Retinal pigment epithelial cell (primary cell): ENCODE measurements around the gene GOLGA5.
"Not testable (repeated sequence)": the region's sequence is repeated elsewhere in the genome, so short reads cannot be mapped to it uniquely, and the experiment has no call there.

Source experiments
- DNase-seq: peaks from one replicate; pipeline ENCODE4 v3.0.0-alpha.2; 2010; ENCODE audit warnings: low read depth
- H3K4me3 ChIP-seq: 2 replicates; pipeline ENCODE4 v1.5.1; 2011; ENCODE audit warnings: mild to moderate bottlenecking, low read length, control low read depth, moderate library complexity
- TF ChIP-seq, protein P1 (sequence below): conservative IDR thresholded peaks from 2 replicates; pipeline ENCODE4 v1.5.1; 2011; ENCODE audit warnings: low read depth, low read length, control low read depth, inconsistent platforms

Gene GOLGA5, protein sequence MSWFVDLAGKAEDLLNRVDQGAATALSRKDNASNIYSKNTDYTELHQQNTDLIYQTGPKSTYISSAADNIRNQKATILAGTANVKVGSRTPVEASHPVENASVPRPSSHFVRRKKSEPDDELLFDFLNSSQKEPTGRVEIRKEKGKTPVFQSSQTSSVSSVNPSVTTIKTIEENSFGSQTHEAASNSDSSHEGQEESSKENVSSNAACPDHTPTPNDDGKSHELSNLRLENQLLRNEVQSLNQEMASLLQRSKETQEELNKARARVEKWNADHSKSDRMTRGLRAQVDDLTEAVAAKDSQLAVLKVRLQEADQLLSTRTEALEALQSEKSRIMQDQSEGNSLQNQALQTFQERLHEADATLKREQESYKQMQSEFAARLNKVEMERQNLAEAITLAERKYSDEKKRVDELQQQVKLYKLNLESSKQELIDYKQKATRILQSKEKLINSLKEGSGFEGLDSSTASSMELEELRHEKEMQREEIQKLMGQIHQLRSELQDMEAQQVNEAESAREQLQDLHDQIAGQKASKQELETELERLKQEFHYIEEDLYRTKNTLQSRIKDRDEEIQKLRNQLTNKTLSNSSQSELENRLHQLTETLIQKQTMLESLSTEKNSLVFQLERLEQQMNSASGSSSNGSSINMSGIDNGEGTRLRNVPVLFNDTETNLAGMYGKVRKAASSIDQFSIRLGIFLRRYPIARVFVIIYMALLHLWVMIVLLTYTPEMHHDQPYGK

DNA sequence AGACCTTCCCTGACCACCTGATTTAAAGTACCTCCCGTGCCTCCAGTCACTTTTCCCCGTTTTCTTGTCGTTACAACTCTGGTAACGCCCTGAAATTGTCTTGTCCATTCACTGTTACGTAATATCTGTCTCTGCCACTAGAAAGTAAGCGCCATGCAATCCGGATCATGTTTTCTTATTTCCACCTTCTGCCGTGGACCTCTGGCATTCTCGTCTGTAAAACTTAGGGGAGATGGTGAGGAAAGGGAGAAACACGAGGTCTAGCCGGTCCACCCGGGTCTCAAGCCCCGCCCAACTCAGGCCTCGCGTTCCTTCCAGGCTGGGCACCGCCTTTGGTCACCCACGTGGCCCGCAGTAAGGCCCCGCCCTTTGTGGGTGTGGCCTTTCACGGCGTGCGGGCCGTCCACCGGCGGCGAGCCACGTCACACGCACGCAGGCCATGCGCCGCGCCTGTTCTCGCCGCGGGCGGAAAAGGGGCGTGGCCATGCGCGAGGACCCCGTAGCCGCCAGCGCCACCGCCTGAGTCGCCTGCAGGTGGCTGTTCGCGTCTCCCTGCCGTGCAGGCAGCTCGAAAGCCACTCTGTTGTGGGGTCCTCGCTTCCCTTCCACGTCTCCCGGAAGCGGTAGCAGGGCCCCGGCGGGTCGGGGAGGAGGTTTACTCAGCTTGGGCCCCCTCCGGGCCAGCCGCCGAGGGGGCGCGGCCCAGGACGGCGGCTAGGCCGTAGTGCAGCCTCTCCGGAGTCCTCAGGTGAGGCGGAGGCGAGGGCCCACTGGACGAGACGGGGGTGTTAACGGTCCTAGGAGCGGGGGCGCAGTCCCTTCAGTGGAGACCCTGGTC lies at the start of gene GOLGA5:
Gene GOLGA5 (plus strand): TSS at position 597 of the 838 bp plus-strand sequence. CDS start 3,133 bp downstream, outside the sequence.
- TF ChIP-seq, protein P1, sequence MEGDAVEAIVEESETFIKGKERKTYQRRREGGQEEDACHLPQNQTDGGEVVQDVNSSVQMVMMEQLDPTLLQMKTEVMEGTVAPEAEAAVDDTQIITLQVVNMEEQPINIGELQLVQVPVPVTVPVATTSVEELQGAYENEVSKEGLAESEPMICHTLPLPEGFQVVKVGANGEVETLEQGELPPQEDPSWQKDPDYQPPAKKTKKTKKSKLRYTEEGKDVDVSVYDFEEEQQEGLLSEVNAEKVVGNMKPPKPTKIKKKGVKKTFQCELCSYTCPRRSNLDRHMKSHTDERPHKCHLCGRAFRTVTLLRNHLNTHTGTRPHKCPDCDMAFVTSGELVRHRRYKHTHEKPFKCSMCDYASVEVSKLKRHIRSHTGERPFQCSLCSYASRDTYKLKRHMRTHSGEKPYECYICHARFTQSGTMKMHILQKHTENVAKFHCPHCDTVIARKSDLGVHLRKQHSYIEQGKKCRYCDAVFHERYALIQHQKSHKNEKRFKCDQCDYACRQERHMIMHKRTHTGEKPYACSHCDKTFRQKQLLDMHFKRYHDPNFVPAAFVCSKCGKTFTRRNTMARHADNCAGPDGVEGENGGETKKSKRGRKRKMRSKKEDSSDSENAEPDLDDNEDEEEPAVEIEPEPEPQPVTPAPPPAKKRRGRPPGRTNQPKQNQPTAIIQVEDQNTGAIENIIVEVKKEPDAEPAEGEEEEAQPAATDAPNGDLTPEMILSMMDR = no peak
- peak; percentile 84 for DNase-seq
- peak within 1 kb of the TSS; percentile 99 for H3K4me3 ChIP-seq

DNA sequence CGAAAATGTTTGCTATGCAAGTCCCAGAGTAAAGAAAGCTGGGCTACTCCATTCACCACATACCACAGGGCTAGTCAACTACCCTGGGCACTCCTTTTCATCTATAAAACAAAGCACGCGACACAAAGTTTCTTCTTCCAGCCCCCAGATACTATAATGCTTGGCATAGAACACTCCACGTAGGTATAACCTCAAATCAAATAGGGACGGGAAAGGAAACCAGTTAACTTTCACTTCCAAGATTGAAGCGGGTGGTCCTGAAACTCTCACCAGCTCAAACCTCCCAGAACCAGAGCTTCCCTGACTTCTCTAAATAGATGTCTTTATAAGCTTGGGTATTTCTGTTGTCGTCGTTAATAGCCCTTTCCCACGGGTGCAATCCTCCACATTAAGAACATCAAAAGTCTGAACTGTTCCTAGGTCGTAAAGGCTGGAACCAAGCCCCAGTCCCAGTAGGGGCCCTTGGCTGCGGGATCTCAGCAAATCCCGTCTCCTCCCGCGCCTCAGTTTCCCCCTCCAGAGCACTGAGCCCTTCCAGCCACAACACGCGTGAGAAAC lies 46.3 kb upstream of the GOLGA5 start:
- H3K4me3 ChIP-seq = peak overlapping the region; percentile 87
- TF ChIP-seq, protein P1 = no peak
- DNase-seq = peak; percentile 21

DNA sequence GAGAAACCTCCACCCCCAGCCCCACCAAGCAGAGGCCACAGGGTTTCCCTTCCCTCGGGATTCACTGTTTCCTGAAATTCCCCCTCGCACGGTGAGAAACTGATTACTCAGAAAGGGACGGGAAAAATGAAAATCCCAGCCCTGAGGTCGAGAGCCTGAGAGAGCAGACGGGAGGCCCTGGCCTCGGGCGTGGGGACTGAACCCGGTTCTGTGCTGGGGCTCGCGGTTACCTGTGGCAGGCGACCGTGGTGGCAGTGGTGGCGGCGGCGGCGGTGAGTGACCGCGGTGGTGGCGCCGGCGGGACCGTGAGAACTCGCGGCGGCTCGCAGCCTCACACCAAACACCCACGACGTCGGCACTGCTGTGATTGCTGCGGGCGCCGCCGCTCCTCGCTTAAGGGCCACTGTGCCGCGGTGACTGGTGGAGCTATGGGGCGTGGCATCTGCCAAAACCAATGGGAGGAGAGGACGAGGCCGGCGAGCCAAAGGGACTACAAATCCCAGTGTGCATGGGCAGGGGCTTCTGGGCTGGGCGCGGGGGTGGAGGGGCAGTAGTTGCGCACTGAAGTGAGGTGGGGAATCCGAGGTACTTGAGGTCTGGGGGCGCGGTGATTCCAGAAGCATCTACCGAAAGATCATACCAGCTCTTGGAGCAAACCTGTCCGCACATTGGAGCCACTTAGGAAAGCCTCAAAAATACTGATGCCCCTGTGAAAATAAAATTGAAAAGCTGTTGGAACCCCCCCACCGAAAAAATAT lies 45.7 kb upstream of the GOLGA5 start, which contains the start of gene LGMN:
Gene LGMN (minus strand): TSS at position 369 of the 758 bp plus-strand sequence. CDS start 15,841 bp downstream, outside the sequence.
- DNase-seq = peak; percentile 90
- TF ChIP-seq, protein P1 = no peak
- peak within 1 kb of the TSS; percentile 87 for H3K4me3 ChIP-seq

DNA sequence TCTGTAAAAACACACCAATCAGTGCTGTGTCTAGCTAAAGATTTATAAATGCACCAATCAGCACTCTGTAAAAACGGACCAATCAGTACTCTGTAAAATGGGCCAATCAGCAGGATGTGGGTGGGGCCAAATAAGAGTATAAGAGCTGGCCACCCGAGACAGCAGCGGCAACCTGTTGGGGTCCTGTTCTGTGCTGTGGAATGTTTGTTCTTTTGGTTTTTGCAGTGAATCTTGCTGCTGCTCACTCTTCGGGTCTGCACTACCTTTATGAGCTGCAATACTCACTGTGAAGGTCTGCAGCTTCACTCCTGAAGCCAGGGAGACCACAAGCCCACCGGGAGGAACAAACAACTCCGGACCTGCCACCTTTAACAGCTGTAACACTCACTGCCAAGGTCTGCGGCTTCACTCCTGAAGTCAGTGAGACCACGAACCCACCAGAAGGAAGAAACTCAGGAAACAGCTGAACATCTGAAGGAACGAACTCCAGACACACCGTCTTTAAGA lies 43.8 kb upstream of the GOLGA5 start:
- H3K4me3 ChIP-seq = not testable (repeated sequence)

DNA sequence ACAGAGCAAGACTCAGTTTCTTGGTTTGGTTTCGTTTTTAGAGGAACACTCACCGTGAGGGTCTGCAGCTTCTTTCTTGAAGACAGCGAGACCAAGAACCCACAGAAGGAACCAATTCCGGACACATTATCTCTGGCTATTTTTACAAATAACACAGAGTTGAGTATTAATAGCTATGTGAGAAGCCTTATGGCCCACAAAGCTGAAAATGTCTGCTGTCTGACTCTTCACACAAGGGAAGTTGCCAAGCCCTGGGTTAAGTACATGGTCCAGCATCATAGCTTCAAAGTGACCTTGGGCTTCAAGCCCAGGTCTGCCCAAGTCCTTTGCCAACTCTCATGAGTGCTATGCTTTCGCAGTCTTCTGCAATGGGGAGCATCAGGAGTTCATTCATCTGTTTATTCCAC lies 43.1 kb upstream of the GOLGA5 start:
- H3K4me3 ChIP-seq = no peak overlapping the region
- peak; percentile 3 for DNase-seq
- TF ChIP-seq, protein P1 = no peak

More for the DNA sequence above, 43.8 kb upstream of the GOLGA5 start:
- not testable (repeated sequence) for DNase-seq

DNA sequence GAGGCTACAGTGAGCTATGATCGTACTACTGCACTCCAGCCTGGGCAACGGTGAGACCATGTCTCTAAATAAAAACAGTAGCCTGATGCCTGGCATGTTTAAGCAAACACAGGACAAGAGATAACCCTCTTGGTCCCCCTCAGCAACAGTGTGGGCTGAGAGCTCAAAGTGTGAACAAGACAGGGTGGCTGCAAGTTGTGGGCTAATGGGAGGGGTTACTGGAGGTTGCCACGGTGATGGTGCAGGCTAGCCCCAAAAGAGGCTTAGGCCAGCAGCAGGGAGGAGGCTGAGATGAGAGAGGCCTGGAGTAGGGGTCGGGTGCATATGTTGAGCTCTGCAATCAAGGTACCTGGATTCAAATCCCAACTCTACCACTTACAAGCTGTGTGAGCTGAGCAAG lies 42.3 kb upstream of the GOLGA5 start:
- no peak for DNase-seq
- TF ChIP-seq, protein P1 = no peak
- H3K4me3 ChIP-seq = no peak overlapping the region
